Pons (tissue), 1 donor: ENCODE measurements around the gene KLK10.

Experiments
- DNase-seq: peaks from one replicate; pipeline ENCODE4 v3.0.0-alpha.2; 2016; ENCODE audit warnings: low spot score

KLK10 gene

GRCh38 chr19:50967929-50968715, 51.4 kb downstream of the KLK10 start:
- DNase-seq: peak; percentile 29

- DNase-seq: no peak
Observed at GRCh38 chr19:50964266-50964665, 55.2 kb downstream of the KLK10 start.

GRCh38 chr19:50963381-50963780, 56.1 kb downstream of the KLK10 start:
- no peak for DNase-seq
